Keratinocyte (primary cell): ENCODE results near the gene PHACTR1. TPM values are rescaled to one million over a fixed set of nuclear protein-coding genes. Genes with fewer than 3 reads are reported as not detected.

ENCODE experiments used
- DNase-seq: peaks from one replicate; pipeline ENCODE4 v3.0.0-alpha.2; 2011; ENCODE audit warnings: low read depth, missing footprints, low spot score
- FAIRE-seq: peaks from 2 replicates; lab custom pipeline; 2011; peaks lifted over from hg19 to GRCh38; lab: Jason Lieb, UNC
- H2AFZ ChIP-seq: 2 replicates; pipeline ENCODE4 v1.6.0; 2012; ENCODE audit warnings: low read length, control low read depth, inconsistent platforms; ENCODE audit not compliant: control insufficient read depth
- H3K27ac ChIP-seq: 2 replicates; pipeline ENCODE4 v1.5.1; 2011; ENCODE audit warnings: low read length; ENCODE audit not compliant: control insufficient read depth, insufficient read depth
- H3K27me3 ChIP-seq: 3 replicates; pipeline ENCODE4 v1.6.0; 2011; ENCODE audit warnings: low read length; ENCODE audit not compliant: control insufficient read depth, insufficient read depth; ENCODE audit errors: extremely low read depth
- H3K36me3 ChIP-seq, 2 experiments: 2 replicates in 1 of 2; 3 replicates in 1 of 2; pipeline ENCODE4 v1.5.1; 2011; ENCODE audit warnings: low read length in 2 of 2, mild to moderate bottlenecking in 1 of 2; ENCODE audit not compliant: control insufficient read depth in 2 of 2, insufficient read depth in 2 of 2; ENCODE audit errors: extremely low read depth in 1 of 2
- H3K4me1 ChIP-seq: 3 replicates; pipeline ENCODE4 v1.5.1; 2011; ENCODE audit warnings: low read length; ENCODE audit not compliant: control insufficient read depth, insufficient read depth; ENCODE audit errors: extremely low read depth
- H3K4me2 ChIP-seq: 3 replicates; pipeline ENCODE4 v1.6.0; 2011; ENCODE audit warnings: low read depth, low read length; ENCODE audit not compliant: control insufficient read depth, insufficient read depth; ENCODE audit errors: extremely low read depth
- H3K4me3 ChIP-seq, 3 experiments: fragments of 200-600 bp in 1 of 3; sonication (generic) in 1 of 3; 2 replicates in 2 of 3; 3 replicates in 1 of 3; pipeline ENCODE4 v1.5.1; 2011 to 2016; ENCODE audit warnings: low read length in 3 of 3, mild to moderate bottlenecking in 3 of 3, control low read depth in 2 of 3, inconsistent platforms in 1 of 3, low read depth in 1 of 3, mixed read lengths in 1 of 3, mixed run types in 1 of 3, moderate library complexity in 1 of 3; ENCODE audit not compliant: control insufficient read depth in 2 of 3, insufficient read depth in 2 of 3; ENCODE audit errors: extremely low read depth in 1 of 3
- H3K79me2 ChIP-seq: 2 replicates; pipeline ENCODE4 v1.6.0; 2012; ENCODE audit warnings: low read length; ENCODE audit not compliant: control insufficient read depth, insufficient read depth
- H3K9ac ChIP-seq: 3 replicates; pipeline ENCODE4 v1.6.0; 2011; ENCODE audit warnings: low read length; ENCODE audit not compliant: control insufficient read depth, insufficient read depth; ENCODE audit errors: extremely low read depth
- H3K9me1 ChIP-seq: 3 replicates; pipeline ENCODE4 v1.6.0; 2011; ENCODE audit warnings: low read length; ENCODE audit not compliant: control insufficient read depth, insufficient read depth; ENCODE audit errors: extremely low read depth
- H3K9me3 ChIP-seq: 2 replicates; pipeline ENCODE4 v1.5.1; 2012; ENCODE audit warnings: low read depth, low read length; ENCODE audit not compliant: control insufficient read depth
- H4K20me1 ChIP-seq: 3 replicates; pipeline ENCODE4 v1.6.0; 2011; ENCODE audit warnings: low read length; ENCODE audit not compliant: control insufficient read depth, insufficient read depth; ENCODE audit errors: extremely low read depth
- CTCF ChIP-seq, 3 experiments: IDR thresholded peaks in 1 of 3; conservative IDR thresholded peaks in 1 of 3; optimal IDR thresholded peaks in 1 of 3; 2 replicates in 2 of 3; 3 replicates in 1 of 3; pipeline versions ENCODE3 to v1.5.1; 2011; ENCODE audit warnings: low read length in 3 of 3, mild to moderate bottlenecking in 3 of 3, moderate library complexity in 2 of 3, control low read depth in 1 of 3, inconsistent platforms in 1 of 3; ENCODE audit not compliant: insufficient read depth in 2 of 3; ENCODE audit errors: extremely low read depth in 1 of 3
- EZH2 ChIP-seq: IDR thresholded peaks from one replicate; pipeline ENCODE4 v1.6.1; 2012; ENCODE audit warnings: inconsistent platforms, mild to moderate bottlenecking, low read length, moderate library complexity
- dilution Hi-C: fragments of 300-500 bp; cut with MboI; formaldehyde crosslinking; loops from one replicate; pipeline ENCODE4 v1.7.0; 2020; ENCODE audit warnings: low sequenced_read_pairs; ENCODE audit not compliant: extremely low pct_ligation_motif_present
- polyA plus RNA-seq, 5 experiments: library from polyadenylated mRNA; depleted of rRNA in 3 of 5; stranded (reverse) in 3 of 5; stranded (forward) in 1 of 5; unstranded in 1 of 5; fragments of >200 nt; gene quantifications; 1 replicate in 1 of 5; 2 replicates in 3 of 5; 3 replicates in 1 of 5; pipeline versions ENCODE4 v1.2.1 to v1.2.3, GENCODE V29; 2011 to 2012; ENCODE audit warnings: missing spikeins in 2 of 5, low read depth in 1 of 5, low replicate concordance in 1 of 5

The PHACTR1 gene
- polyA plus RNA-seq, 1 donor (not counting 4 experiments of a cell fraction or from before 2014, with no cell fraction given), result 0.22 TPM

DNA sequence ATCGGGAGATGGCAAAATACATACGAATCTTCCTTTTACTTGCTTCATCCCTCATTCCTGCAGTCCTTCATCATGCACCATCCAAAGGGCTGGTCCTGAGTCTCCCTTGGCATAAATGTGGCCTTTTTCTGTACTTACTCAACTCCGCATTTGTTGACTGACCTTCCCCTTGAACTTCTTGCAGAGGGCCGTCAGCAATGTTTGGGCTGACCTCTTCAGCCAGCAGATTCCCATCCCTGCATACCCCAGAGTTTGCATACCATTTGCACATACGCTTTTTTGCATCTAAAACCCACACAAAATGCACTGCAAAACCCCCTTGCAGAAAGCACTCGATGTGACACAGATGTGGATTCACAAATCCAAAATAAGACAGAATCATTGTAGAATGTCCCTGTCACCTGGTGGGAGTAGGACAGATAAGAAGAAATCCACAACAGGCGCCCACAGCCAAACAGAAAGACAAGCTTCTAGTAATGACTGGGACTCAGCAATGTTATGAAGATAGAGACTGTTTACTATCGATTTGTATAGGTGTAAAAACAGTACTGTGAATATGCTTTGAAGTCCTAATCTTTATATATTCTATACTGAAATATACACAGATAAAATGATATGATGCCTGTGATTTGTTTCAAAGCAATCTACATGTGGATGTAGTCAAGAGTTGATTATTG, 566.0 kb downstream of the PHACTR1 start:
- no peak for FAIRE-seq
- Histone ChIP-seq H3K4me2 (no peak overlapping the region), H3K27ac (no peak overlapping the region), H3K9me3 (no peaks in the 10 kb centered on the region), H3K27me3 (no peaks in the 10 kb centered on the region), H3K36me3 (no peaks in the 10 kb centered on the region), H3K4me3 (no peak overlapping the region), H4K20me1 (no peaks in the 10 kb centered on the region), H2AFZ (no peak overlapping the region), H3K79me2 (no peaks in the 10 kb centered on the region), H3K9ac (no peak overlapping the region), H3K9me1 (no peaks in the 10 kb centered on the region), H3K4me1 (no peaks in the 10 kb centered on the region)
- dilution Hi-C loops, result no loop called here
- DNase-seq, result no peak
- TF ChIP-seq CTCF (optimal IDR thresholded peaks at IDR 0.05 in 1 of 3, IDR thresholded peaks at IDR 0.05 in 1 of 3, conservative IDR thresholded peaks at IDR 0.05 in 1 of 3; ENCODE audit: extremely low read depth in 1 of 3, insufficient read depth in 2 of 3, low read length in 3 of 3) (no peak), EZH2 (no peak)

DNA sequence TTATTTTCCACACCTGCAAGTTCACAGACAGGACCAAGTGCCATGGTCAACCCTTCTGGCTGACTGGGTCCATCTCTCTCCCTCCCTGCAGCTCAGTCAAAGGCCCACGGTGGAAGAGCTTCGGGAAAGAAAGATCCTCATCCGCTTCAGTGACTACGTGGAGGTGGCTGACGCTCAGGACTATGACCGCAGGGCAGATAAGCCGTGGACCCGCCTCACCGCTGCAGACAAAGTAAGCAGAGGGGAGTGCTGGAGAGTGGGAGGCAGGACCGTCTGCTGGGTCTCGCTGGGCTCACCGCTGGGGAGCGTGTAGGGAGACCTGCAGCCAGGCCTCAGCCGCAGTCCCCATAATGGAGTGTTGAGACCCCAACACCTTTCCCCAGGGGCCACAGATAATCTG, 566.8 kb downstream of the PHACTR1 start:
- Histone ChIP-seq H3K9me1 (no peaks in the 10 kb centered on the region), H3K27ac (no peak overlapping the region), H3K79me2 (no peaks in the 10 kb centered on the region), H3K9ac (no peak overlapping the region), H3K4me3 (no peak overlapping the region), H3K9me3 (no peaks in the 10 kb centered on the region), H3K4me1 (no peaks in the 10 kb centered on the region), H3K36me3 (peaks cover 0 to 2% of the 10 kb centered on the region in 2 experiments), H2AFZ (no peak overlapping the region), H4K20me1 (no peaks in the 10 kb centered on the region), H3K4me2 (no peak overlapping the region), H3K27me3 (no peaks in the 10 kb centered on the region)
- no peak for FAIRE-seq
- DNase-seq, result no peak
- dilution Hi-C loops, result no loop called here
- TF ChIP-seq EZH2 (no peak), CTCF (optimal IDR thresholded peaks at IDR 0.05 in 1 of 3, IDR thresholded peaks at IDR 0.05 in 1 of 3, conservative IDR thresholded peaks at IDR 0.05 in 1 of 3; ENCODE audit: extremely low read depth in 1 of 3, insufficient read depth in 2 of 3, low read length in 3 of 3) (no peak)
